GM12801 (cell line): ENCODE results near the gene RASSF1.

Experiments used
- TF ChIP-seq, protein P1 (sequence below): IDR thresholded peaks from one replicate; pipeline ENCODE4 v1.5.1; 2011; ENCODE audit warnings: control low read depth; ENCODE audit not compliant: insufficient read length; ENCODE audit errors: extremely low read depth

Gene RASSF1

DNA sequence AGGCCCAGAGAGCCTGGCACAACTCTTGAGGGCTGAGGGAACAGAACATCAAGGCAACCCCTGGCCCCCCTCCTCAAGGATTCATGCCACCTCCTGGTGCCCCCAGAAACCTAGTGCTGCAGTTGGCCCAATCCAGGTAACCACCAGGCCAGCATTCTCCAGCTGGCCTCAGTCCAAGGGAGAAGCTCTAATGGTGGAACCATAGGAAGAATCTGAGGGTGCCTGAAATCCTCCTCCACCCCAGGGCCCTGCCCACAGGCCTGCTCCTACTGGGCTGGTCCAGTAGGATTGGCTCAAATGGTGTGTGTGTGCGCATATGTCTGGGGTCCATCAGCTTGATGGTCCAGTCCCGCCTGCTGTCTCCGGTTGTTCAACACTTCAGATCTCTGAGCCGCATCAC is 25.8 kb downstream of the RASSF1 start:
- TF ChIP-seq, protein P1, sequence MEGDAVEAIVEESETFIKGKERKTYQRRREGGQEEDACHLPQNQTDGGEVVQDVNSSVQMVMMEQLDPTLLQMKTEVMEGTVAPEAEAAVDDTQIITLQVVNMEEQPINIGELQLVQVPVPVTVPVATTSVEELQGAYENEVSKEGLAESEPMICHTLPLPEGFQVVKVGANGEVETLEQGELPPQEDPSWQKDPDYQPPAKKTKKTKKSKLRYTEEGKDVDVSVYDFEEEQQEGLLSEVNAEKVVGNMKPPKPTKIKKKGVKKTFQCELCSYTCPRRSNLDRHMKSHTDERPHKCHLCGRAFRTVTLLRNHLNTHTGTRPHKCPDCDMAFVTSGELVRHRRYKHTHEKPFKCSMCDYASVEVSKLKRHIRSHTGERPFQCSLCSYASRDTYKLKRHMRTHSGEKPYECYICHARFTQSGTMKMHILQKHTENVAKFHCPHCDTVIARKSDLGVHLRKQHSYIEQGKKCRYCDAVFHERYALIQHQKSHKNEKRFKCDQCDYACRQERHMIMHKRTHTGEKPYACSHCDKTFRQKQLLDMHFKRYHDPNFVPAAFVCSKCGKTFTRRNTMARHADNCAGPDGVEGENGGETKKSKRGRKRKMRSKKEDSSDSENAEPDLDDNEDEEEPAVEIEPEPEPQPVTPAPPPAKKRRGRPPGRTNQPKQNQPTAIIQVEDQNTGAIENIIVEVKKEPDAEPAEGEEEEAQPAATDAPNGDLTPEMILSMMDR, result no peak

DNA sequence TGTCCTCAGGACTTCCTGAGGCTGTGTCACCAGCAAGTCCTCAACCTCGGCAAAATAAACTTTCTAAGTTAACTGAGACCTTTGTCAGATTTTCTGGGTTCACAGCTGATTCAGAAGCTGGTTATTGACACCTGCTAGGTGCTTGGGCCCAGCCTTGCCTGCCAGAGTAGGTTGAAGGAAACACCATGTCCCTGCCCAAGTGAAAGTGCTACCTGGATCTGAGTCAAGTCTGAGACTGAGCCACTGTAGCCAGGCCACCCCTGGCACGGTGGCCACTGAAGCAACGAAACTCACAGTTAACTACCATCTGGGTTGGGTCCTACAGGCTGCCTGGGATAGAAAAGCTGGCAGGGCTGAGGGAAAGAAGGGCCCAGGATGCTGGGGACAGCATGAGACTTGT is 26.3 kb downstream of the RASSF1 start:
- TF ChIP-seq, protein P1, result no peak

DNA sequence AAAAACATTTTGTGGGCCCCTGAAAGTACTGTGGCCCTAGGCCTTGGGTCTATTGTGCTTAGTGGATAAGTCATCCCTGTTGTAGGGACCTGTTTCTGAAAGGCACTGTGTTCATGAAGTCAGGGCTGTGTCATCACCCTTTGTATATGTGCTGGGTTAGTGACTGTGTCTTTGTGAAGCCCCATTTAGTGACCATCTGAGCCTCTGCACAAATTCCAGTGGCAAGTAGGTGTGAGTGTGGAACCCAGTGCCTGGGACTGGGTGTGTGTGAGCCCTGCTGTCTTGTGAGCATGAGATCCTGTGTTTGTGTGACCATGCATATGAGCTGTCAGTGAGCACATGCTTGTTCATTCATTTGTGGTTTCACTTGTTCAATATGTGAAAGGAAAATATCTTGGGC is 36.0 kb downstream of the RASSF1 start:
- TF ChIP-seq, protein P1, result no peak

DNA sequence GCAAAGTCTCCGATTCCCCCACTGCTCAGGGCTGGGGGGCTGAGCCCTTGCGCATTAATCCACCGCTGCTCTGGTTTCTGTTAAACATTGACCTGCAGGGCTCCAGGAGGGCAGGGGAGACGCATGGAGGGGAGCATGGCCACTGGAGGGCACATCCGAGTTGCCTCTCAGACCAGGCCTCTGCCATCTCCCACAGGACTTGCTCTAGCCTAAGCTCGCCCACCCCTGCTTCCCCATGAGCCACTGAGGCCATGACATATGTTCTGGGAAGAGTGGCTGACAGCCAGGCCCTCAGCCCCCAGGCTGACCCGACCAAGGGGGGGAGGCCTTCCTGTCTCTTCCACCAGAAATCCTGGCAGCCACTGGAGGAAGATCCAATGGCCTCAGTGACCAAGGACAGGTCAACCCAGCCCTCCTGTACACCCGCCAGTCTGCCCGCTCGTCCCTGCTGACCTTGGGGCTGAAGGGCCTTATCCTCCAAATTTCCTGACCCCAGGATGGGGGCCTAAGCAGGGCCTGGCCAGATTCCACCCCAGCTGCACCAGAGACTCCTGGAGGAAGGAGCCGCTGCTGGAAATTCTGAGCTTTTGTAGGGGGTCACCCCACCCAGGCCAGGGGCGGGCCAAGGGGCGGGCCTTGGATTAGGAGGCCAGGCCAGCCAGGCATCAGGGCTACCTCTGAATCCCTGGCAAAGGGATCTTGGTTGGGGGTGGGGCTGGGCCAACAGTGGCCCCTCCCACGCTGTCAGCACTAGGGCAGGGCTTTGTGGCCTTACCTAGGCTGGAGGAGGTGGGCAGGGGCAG is 37.4 kb downstream of the RASSF1 start, which contains the start of gene HYAL1:
HYAL1 (minus strand) TSS at position 562 of the 803 bp plus-strand sequence. CDS start 618 bp downstream, outside the sequence.
- TF ChIP-seq, protein P1, result no peak

DNA sequence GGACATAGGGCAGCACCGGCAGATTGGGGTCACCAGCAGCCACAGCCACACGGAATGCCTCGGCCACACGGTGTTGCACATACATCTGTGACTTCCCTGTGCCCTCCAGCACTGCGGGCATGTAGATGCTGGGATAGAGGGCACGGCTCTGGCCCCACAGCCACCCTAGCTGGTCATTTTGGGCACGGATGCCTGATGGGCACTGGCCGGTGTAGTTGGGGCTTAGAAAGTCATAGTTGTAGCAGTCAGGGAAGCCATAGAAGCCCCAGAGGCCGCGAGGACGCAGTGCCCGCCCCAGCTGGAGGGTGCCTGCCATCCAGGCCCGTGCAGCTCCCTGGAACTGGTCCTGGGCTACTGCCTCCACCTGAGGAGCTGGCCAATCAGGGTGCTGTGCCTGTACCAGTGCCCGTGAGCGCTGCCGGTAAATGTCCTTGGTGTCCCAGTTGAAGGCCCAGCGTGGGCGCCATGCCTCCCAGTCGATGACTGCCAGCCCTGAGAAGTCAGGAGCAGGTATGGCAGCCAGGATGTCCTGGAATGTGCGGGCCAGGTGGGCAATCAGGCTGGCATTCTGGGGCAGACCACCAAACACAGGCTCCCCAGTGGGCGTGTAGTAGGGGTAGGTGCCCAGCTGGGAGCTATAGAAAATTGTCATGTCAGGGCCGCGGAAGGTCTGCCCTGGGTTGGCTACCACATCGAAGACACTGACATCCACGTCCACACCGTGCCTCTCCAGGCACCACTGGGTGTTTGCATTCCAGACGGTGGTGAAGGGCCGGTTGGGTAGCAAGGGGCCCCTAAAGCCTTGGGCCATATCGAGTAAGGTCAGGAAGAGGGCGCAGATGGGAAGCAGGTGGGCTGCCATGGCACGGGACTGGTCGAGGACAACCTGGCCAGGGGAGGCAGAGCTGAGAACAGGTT is 38.3 kb downstream of the RASSF1 start:
- TF ChIP-seq, protein P1, result no peak

DNA sequence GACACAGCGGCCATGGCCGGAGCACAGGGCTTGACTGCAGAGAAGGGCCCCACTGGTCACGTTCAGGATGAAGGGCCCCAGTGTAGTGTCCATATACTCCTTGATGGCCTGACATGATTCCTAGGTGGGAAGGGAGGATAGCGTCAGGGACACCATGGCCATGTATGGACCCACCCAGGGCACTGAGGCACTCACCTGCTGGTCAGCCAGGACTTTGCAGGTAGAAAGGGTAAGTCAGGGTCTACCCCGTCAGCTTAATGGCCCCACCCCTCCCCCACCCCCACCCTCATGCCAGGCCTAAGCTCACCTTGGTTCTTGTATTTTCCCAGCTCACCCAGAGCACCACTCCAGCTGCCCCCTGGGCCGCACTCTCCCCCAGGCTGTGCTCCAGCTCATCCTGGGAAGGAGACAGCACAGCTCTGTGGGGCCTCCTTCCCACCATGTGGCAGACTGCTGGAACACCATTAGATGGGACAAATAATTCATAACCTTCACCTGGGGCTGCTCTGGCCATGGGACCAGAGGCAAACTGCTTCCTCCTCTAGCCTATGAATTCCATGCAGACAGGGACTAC is 39.9 kb downstream of the RASSF1 start:
- TF ChIP-seq, protein P1, result no peak
